Measurements from ENCODE around the gene PRAMEF26.
"Not testable (repeated sequence)": the region's sequence is repeated elsewhere in the genome, so short reads cannot be mapped to it uniquely, and the experiment has no call there.

PRAMEF26 gene

GRCh38 chr1:13155909-13156308 lies at the start of gene PRAMEF26:
PRAMEF26 (minus strand) TSS chr1:13156009; CDS start chr1:13153095, 2,914 bp downstream.
- not testable (repeated sequence) for H3K4me3 Mint-ChIP-seq, H3K36me3 Mint-ChIP-seq, H3K27ac Mint-ChIP-seq

GRCh38 chr1:13201309-13201708 lies 45.5 kb upstream of the PRAMEF26 start, which contains the start of gene PRAMEF13:
PRAMEF13 (minus strand) TSS chr1:13201409; CDS start chr1:13199589, 1,820 bp downstream.
- H3K4me3 Mint-ChIP-seq; H3K9me3 Mint-ChIP-seq (ENCODE audit: low read depth); H3K27me3 Mint-ChIP-seq; H3K36me3 Mint-ChIP-seq; H3K4me1 Mint-ChIP-seq (ENCODE audit: low read depth); H3K27ac Mint-ChIP-seq: not testable (repeated sequence)

More at GRCh38 chr1:13155909-13156308, at the start of gene PRAMEF26:
- H3K27me3 Mint-ChIP-seq; H3K9me3 Mint-ChIP-seq (ENCODE audit: low read depth); H3K4me1 Mint-ChIP-seq (ENCODE audit: low read depth): not testable (repeated sequence)

GRCh38 chr1:13171548-13171947 lies 15.7 kb upstream of the PRAMEF26 start, which contains the start of gene PRAMEF9:
PRAMEF9 (plus strand) TSS chr1:13171848; CDS start chr1:13175281, 3,433 bp downstream.
- H3K4me3 Mint-ChIP-seq; H3K27ac Mint-ChIP-seq; H3K9me3 Mint-ChIP-seq (ENCODE audit: low read depth); H3K4me1 Mint-ChIP-seq (ENCODE audit: low read depth); H3K27me3 Mint-ChIP-seq; H3K36me3 Mint-ChIP-seq: not testable (repeated sequence)

- not testable (repeated sequence) for H3K27me3 Mint-ChIP-seq; H3K27ac Mint-ChIP-seq; H3K36me3 Mint-ChIP-seq; H3K4me1 Mint-ChIP-seq (ENCODE audit: low read depth); H3K9me3 Mint-ChIP-seq (ENCODE audit: low read depth); H3K4me3 Mint-ChIP-seq
These were observed 9.7 kb upstream of the PRAMEF26 start, which contains the start of gene HNRNPCL4 for GRCh38 chr1:13165531-13165930. HNRNPCL4 (minus strand) TSS chr1:13165631; CDS start chr1:13165467, 164 bp downstream.

GRCh38 chr1:13116754-13117153 lies 39.1 kb downstream of the PRAMEF26 start, which contains the start of gene HNRNPCL2:
HNRNPCL2 (minus strand) TSS chr1:13116854; CDS start chr1:13116400, 454 bp downstream.
- H3K4me3 Mint-ChIP-seq; H3K9me3 Mint-ChIP-seq (ENCODE audit: low read depth); H3K36me3 Mint-ChIP-seq; H3K27me3 Mint-ChIP-seq; H3K27ac Mint-ChIP-seq; H3K4me1 Mint-ChIP-seq (ENCODE audit: low read depth): not testable (repeated sequence)

Measured in activated naive CD8-positive, alpha-beta T cell (primary cell).